Ovary (tissue), 9 donors: Measurements from ENCODE around the gene RIPK1. TPM values are rescaled to one million over a fixed set of nuclear protein-coding genes. Genes with fewer than 3 reads are reported as not detected.

Experiments used
- DNase-seq, 5 donors: peaks; one replicate each; pipeline ENCODE4 v3.0.0-alpha.2; 2019 to 2020
- H3K27ac ChIP-seq, 2 donors: fragments of 200-600 bp; one replicate each; pipeline versions ENCODE4 v1.5.1 to v1.8.0; 2019 to 2022
- H3K27me3 ChIP-seq: fragments of 200-600 bp; one replicate; pipeline ENCODE4 v1.8.0; 2022
- H3K36me3 ChIP-seq: fragments of 200-600 bp; sonication (generic); one replicate; pipeline ENCODE4 v1.5.1; 2019
- H3K4me1 ChIP-seq: one replicate; pipeline ENCODE4 v1.8.1; 2013; ENCODE audit warnings: mild to moderate bottlenecking, moderate library complexity; ENCODE audit not compliant: insufficient read depth
- H3K4me3 ChIP-seq: fragments of 200-600 bp; sonication (generic); one replicate; pipeline ENCODE4 v1.5.1; 2017
- H3K9me3 ChIP-seq, 2 donors: fragments of 200-600 bp in 1 of 2; sonication (generic) in 1 of 2; one replicate each; pipeline versions ENCODE4 v1.5.1 to v1.8.1; 2013 to 2019; ENCODE audit warnings: mild to moderate bottlenecking in 1 of 2, moderate library complexity in 1 of 2
- EP300 ChIP-seq: sonication (generic); formaldehyde crosslinking; IDR thresholded peaks from one replicate; pipeline ENCODE4 v1.6.1; 2017; ENCODE audit warnings: antibody characterized with exemption
- POLR2A ChIP-seq: fragments of 450-650 bp; IDR thresholded peaks from one replicate; pipeline ENCODE4 v1.6.1; 2017; ENCODE audit warnings: antibody characterized with exemption, mild to moderate bottlenecking, moderate library complexity
- WGBS, 3 donors: extraction: QIAGEN DNeasy Blood & Tissue Kit in 1 of 3; methylation state at CpG; one replicate each; pipeline versions ENCODE4 v1.1.5 to v1.1.7; 2013 to 2017; 5-methylcytosine and 5-hydroxymethylcytosine counted together
- intact Hi-C, 4 donors: fragments of 100-400 bp; cut with DNase I; formaldehyde crosslinking; loops; one replicate each; pipeline versions ENCODE4 v1.11.0 to v1.15.1; 2022 to 2023
- polyA plus RNA-seq, 2 donors: library from polyadenylated mRNA; stranded (reverse); fragments of 200-250 nt in 1 of 2; fragments of 350-450 nt in 1 of 2; fragmentation: Illumina TruSeq in 1 of 2; extraction: RNeasy Lipid Tissue Mini Kit (QIAGEN cat#74804) in 1 of 2; gene quantifications; one replicate each; pipeline ENCODE4 v1.2.3, GENCODE V29; 2013 to 2014
- total RNA-seq, 7 donors: library from RNA; depleted of rRNA in 2 of 7; stranded (reverse); fragments of >200 nt in 2 of 7; fragmentation: NEBNext Ultra II Directional in 3 of 7; extraction: Animal tissue kit (Norgen Biotek cat#: 25700) in 3 of 7; gene quantifications; one replicate each; pipeline versions ENCODE4 v1.1.0 to v1.2.4, GENCODE V29; 2016 to 2023
- TF ChIP-seq, protein P1 (sequence below), 3 donors: fragments of 450-650 bp in 2 of 3; fragments of 200-600 bp in 1 of 3; IDR thresholded peaks; one replicate each; pipeline versions ENCODE4 v1.5.1 to v1.8.0; 2016 to 2022; ENCODE audit warnings: antibody characterized with exemption in 3 of 3, mild to moderate bottlenecking in 1 of 3
- donor health status: DM: no; HTN: no; CAD: no; lungs with moderate emphysema.
- donor health status: DM: no; HTN: no; CAD: no.
- donor health status: Bipolar disorder and iron deficiency.
- donor health status: DM: yes; HTN: yes; CAD: no.
- donor health status: DM: no; HTN: no; CAD: no.
- donor health status: DM: yes; HTN: yes; CAD: no.

The RIPK1 gene
- total and polyA plus RNA-seq, 9 donors = 10.4 to 29.1 (median 15.1) TPM

DNA sequence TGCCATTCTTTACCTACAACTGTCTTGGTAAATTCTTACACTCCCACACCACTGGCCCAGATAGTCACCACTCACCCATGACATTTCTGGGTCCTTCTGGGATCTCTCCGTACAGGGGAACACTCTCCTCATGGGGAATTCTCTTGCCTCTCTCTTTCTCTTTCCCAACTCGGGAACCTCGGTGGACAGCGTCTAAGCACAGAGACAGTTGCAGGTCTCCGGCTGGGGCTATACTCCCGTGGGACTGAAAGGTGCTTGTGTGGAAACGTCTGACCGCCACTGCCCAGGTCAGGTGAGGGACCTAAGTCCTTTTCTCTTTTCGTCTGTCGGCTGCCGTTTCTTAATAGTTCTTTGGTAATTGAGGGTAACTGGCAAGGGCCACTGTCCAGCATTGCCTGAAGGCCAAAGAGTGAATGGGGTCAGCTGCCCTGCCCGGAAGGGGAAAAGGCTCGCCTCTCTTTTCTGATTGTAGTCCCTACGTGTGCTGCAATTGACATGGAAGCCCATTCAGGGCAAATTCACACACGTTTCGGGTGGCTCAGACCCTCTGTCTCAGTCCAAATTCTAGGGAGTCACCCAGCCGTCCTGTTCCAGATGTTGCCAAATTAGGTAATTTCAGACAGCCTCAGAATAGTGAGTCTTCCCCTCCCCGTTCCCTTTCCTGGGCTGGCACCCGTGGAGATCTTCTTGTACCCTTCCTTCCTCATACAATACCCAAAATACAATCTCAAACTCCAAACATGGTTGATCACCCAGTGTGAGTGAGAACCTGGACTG is 31.2 kb upstream of the RIPK1 start:
- no peak for DNase-seq
- 73 to 78% (median 74%) methylated on average over 19 of the region's 19 CpGs for WGBS, 3 donors
- TF ChIP-seq POLR2A = no peak
- no peak for TF ChIP-seq EP300
- TF ChIP-seq, protein P1, sequence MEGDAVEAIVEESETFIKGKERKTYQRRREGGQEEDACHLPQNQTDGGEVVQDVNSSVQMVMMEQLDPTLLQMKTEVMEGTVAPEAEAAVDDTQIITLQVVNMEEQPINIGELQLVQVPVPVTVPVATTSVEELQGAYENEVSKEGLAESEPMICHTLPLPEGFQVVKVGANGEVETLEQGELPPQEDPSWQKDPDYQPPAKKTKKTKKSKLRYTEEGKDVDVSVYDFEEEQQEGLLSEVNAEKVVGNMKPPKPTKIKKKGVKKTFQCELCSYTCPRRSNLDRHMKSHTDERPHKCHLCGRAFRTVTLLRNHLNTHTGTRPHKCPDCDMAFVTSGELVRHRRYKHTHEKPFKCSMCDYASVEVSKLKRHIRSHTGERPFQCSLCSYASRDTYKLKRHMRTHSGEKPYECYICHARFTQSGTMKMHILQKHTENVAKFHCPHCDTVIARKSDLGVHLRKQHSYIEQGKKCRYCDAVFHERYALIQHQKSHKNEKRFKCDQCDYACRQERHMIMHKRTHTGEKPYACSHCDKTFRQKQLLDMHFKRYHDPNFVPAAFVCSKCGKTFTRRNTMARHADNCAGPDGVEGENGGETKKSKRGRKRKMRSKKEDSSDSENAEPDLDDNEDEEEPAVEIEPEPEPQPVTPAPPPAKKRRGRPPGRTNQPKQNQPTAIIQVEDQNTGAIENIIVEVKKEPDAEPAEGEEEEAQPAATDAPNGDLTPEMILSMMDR (IDR thresholded peaks at IDR 0.05) = no peak
- Histone ChIP-seq H3K27ac (no peak overlapping the region), H3K36me3 (no peaks in the 10 kb centered on the region), H3K4me3 (no peak overlapping the region), H3K4me1 (no peaks in the 10 kb centered on the region), H3K9me3 (no peaks in the 10 kb centered on the region), H3K27me3 (no peaks in the 10 kb centered on the region)
- intact Hi-C loops = no loop called here

DNA sequence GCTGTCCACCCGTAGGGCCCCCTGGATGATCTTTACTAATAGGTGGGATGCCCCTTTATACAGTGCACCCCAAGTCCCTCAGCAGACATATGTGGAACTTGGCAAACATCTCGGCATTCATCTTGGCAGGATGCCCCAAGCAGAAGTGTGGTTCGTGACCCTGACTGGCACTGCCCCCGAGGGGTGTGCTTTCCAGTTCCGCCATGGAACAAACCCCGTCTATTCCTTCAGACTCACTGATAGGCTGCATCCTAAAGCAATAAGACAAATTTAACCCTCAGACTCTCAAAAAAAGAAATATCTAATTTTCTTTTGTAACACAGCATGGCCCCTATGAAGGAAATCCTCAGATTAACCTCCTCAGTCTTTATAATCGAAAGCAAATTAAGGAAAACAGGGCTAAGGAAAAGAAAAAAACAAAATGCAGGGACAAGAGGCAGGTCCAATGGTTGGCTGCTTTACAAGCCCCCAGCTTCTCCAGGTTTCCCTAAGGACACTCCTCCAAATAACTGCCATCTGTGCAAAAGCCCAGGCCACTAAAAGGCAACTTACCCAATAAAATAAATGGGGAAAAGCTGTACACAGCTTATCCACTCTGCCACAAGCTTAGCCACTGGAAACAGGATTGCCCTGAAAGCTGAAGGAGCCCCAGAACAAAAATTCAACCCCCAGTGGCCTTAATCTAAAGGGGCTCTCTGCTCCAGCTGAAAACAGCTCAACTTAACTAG is 30.5 kb upstream of the RIPK1 start:
- Histone ChIP-seq H3K9me3 (no peaks in the 10 kb centered on the region), H3K4me3 (no peak overlapping the region), H3K27ac (no peak overlapping the region), H3K36me3 (no peaks in the 10 kb centered on the region), H3K4me1 (no peaks in the 10 kb centered on the region), H3K27me3 (no peaks in the 10 kb centered on the region)
- 47 to 54% (median 49%) methylated on average over 7 of the region's 7 CpGs for WGBS, 3 donors
- no peak for DNase-seq
- TF ChIP-seq EP300 (no peak), POLR2A (no peak)
- TF ChIP-seq, protein P1 (IDR thresholded peaks at IDR 0.05) = no peak
- intact Hi-C loops = no loop called here

DNA sequence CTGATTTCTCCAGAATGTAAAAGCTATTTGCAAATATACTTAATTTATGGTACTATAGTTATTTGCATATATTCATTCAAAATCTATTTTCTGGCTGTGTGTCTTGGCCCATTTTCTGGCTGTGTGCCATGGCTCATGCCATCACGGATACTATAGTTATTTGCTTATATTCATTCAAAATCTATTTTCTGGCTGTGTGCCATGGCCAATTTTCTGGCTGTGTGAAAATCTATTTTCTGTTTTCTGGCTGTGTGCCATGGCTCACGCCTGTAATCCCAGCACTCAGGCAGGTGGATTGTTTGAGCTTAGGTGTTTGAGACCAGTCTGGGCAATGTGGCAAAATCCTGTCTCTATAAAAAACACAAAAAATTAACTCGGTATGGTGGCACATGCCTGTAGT is 28.9 kb upstream of the RIPK1 start:
- DNase-seq = no peak
- TF ChIP-seq POLR2A (no peak), EP300 (no peak)
- TF ChIP-seq, protein P1 (IDR thresholded peaks at IDR 0.05) = no peak
- WGBS, 3 donors = 58 to 68% (median 60%) methylated on average over 3 of the region's 3 CpGs

GRCh38 chr6:3041147-3041546 is 27.1 kb upstream of the RIPK1 start:
- H3K9me3 ChIP-seq = no peaks in the 10 kb centered on the region
- TF ChIP-seq EP300 (no peak), POLR2A (no peak)
- TF ChIP-seq, protein P1 (IDR thresholded peaks at IDR 0.05) = no peak
- no peak overlapping the region for H3K27ac ChIP-seq
- no peaks in the 10 kb centered on the region for H3K27me3 ChIP-seq
- intact Hi-C loops = no loop called here
- H3K36me3 ChIP-seq = no peaks in the 10 kb centered on the region
- no peaks in the 10 kb centered on the region for H3K4me1 ChIP-seq
- no peak for DNase-seq
- H3K4me3 ChIP-seq = no peak overlapping the region
- 94 to 95% (median 95%) methylated on average over 3 of the region's 3 CpGs for WGBS, 3 donors

More for the DNA sequence above, 28.9 kb upstream of the RIPK1 start:
- H3K27me3 ChIP-seq = no peaks in the 10 kb centered on the region
- H3K4me1 ChIP-seq = no peaks in the 10 kb centered on the region
- H3K9me3 ChIP-seq = no peaks in the 10 kb centered on the region
- H3K36me3 ChIP-seq = no peaks in the 10 kb centered on the region
- no peak overlapping the region for H3K4me3 ChIP-seq
- intact Hi-C loops = no loop called here
- no peak overlapping the region for H3K27ac ChIP-seq
